ENCODE measurements around the gene CAPN10.
A peak's percentile ranks its signal among the peaks of the same experiment; 100 is the strongest.

Gene CAPN10

DNA sequence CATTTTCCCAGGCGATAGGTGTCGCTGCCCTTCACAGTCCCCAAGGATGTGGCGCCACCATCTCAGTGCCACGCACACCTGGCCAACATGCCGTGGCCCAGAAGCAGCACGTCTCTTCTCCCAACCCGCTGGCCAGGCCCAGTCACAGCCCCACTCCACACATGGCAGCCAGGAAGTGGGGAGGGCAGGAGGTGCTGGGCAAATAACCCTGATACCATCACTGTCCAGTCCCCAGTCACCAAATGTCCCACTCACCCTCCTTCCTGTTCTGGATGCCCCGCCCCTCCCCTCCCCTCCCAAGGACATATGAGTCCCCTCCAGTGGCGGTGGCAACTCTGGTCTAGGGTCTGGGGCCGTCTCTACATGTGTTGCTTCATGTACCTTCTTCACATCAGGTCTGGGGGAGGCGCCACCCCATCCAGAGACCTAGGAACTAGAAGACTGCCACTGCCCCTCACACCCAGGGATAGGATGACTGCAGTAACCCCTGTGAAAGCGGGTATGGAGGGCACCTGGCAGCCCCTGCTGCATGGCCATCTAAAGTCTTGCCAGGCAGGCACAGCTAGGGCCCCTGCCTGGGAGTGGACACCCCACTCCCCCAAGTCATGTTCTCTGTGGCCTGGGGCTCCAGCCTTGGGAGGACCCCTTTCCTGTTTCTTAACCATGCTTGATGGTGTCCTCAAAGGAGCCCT, 7.3 kb upstream of the CAPN10 start:
- H3K23ac ChIP-seq (ENCODE audit: low read depth, low read length, poor library complexity), result peak overlapping the region; percentile 65
- H3K9me3 ChIP-seq (replicated peaks in 1 of 2; ENCODE audit: control insufficient read depth in 2 of 2, insufficient read depth in 1 of 2, low read depth in 1 of 2, low read length in 2 of 2), result peaks cover 0 to 4% of the 10 kb centered on the region in 2 donors
- no peak overlapping the region for H3K27ac ChIP-seq (replicated peaks; ENCODE audit: low read length)
- H3K4me3 ChIP-seq (ENCODE audit: low read length in 2 of 2), result no peak overlapping the region
- DNase-seq (ENCODE audit: low spot score), result no peak
- no peak overlapping the region for H3K4me2 ChIP-seq (ENCODE audit: insufficient read depth, low read length, poor library complexity, severe bottlenecking)
- H2BK120ac ChIP-seq (ENCODE audit: low read depth, low read length), result no peak overlapping the region
- WGBS, 2 donors (ENCODE audit: extremely low coverage in 2 of 2, insufficient read length in 2 of 2, insufficient replicate concordance in 1 of 2), result no CpG with 5 or more reads among the region's 12 CpGs
- no peak overlapping the region for H3K4ac ChIP-seq (ENCODE audit: low read length)
- H3K9ac ChIP-seq (ENCODE audit: low read depth, low read length, poor library complexity), result peak overlapping the region; percentile 44
- H3K79me1 ChIP-seq (ENCODE audit: low read depth, low read length), result peaks cover 8% of the 10 kb centered on the region
- no peak overlapping the region for H3K18ac ChIP-seq (ENCODE audit: low read length)
- no peak overlapping the region for H3K14ac ChIP-seq (ENCODE audit: low read length)
- no peak overlapping the region for H2BK15ac ChIP-seq (ENCODE audit: low read length)
- no peak overlapping the region for H4K91ac ChIP-seq (ENCODE audit: low read depth, low read length, poor library complexity)
- H2AFZ ChIP-seq (ENCODE audit: low read length), result no peak overlapping the region
- no peak overlapping the region for H2AK5ac ChIP-seq (ENCODE audit: low read depth, low read length)
- H3K27me3 ChIP-seq (ENCODE audit: control insufficient read depth in 3 of 3, insufficient read depth in 3 of 3, low read depth in 1 of 3, low read length in 3 of 3), result no peaks in the 10 kb centered on the region
- no peaks in the 10 kb centered on the region for H3K4me1 ChIP-seq (ENCODE audit: control insufficient read depth in 2 of 2, insufficient read depth in 1 of 2, low read depth in 1 of 2, low read length in 2 of 2)
- no peak overlapping the region for H2BK5ac ChIP-seq (ENCODE audit: low read length)
- peaks cover 8 to 48% of the 10 kb centered on the region in 2 donors for H3K36me3 ChIP-seq (replicated peaks in 1 of 2; ENCODE audit: control insufficient read depth in 2 of 2, insufficient read depth in 2 of 2, low read length in 2 of 2)
- no peak overlapping the region for H2BK12ac ChIP-seq (ENCODE audit: low read length)
- no peak overlapping the region for H4K8ac ChIP-seq (ENCODE audit: low read depth, low read length)

DNA sequence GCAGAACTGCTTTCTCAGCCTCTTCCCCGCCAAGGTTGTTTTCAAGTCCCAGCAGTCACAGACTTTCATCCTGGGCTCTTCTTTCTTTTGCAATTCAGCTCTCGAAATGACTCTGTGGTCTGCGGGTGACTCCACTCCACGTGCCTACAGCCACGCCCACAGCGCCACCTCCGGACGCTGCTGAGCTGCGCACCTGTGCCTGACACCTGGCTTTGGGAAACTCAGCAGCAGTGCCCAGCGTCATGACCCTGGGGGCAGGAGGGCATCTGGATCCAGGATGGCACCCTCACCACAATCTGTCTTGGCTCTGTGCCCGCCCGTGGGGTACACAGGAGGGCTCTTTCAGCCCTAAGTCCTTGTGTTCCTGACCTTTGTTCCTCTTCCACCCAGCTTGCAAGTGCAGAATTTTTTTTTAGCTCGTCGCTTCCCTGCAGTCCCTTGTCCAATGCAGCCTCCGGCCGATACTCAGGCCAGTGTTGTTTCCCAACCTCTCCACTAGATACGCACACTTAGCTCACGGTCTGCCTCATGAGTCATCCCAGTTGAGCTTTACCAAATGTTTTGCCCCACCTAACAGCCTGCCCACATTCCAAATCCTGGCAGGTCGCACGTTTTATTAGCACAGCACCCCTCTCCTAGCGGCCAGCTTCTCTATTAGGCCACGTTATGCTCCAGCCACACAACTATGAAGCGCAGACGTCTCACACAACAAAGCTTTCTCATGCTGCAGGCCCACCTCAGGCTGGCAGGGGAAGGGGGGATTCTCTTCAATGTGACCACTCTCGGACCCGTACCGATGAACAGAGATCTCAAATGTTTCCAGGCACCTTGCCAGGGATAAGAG, 6.5 kb upstream of the CAPN10 start:
- Histone ChIP-seq H3K79me1 (ENCODE audit: low read depth, low read length) (peaks cover 14% of the 10 kb centered on the region), H4K8ac (ENCODE audit: low read depth, low read length) (no peak overlapping the region), H3K36me3 (replicated peaks in 1 of 2; ENCODE audit: control insufficient read depth in 2 of 2, insufficient read depth in 2 of 2, low read length in 2 of 2) (peaks cover 8 to 49% of the 10 kb centered on the region in 2 donors), H2AK5ac (ENCODE audit: low read depth, low read length) (no peak overlapping the region), H2BK5ac (ENCODE audit: low read length) (no peak overlapping the region), H2BK120ac (ENCODE audit: low read depth, low read length) (no peak overlapping the region), H3K4me1 (ENCODE audit: control insufficient read depth in 2 of 2, insufficient read depth in 1 of 2, low read depth in 1 of 2, low read length in 2 of 2) (peaks cover 2 to 4% of the 10 kb centered on the region in 2 donors), H3K4me3 (ENCODE audit: low read length in 2 of 2) (no peak overlapping the region), H3K9ac (ENCODE audit: low read depth, low read length, poor library complexity) (no peak overlapping the region), H3K14ac (ENCODE audit: low read length) (no peak overlapping the region), H3K27ac (replicated peaks; ENCODE audit: low read length) (no peak overlapping the region), H3K4ac (ENCODE audit: low read length) (no peak overlapping the region), H2AFZ (ENCODE audit: low read length) (no peak overlapping the region), H3K27me3 (ENCODE audit: control insufficient read depth in 3 of 3, insufficient read depth in 3 of 3, low read depth in 1 of 3, low read length in 3 of 3) (no peaks in the 10 kb centered on the region), H2BK15ac (ENCODE audit: low read length) (no peak overlapping the region), H3K23ac (ENCODE audit: low read depth, low read length, poor library complexity) (no peak overlapping the region), H3K9me3 (replicated peaks in 1 of 2; ENCODE audit: control insufficient read depth in 2 of 2, insufficient read depth in 1 of 2, low read depth in 1 of 2, low read length in 2 of 2) (peaks cover 0 to 4% of the 10 kb centered on the region in 2 donors), H2BK12ac (ENCODE audit: low read length) (no peak overlapping the region), H3K4me2 (ENCODE audit: insufficient read depth, low read length, poor library complexity, severe bottlenecking) (no peak overlapping the region), H4K91ac (ENCODE audit: low read depth, low read length, poor library complexity) (no peak overlapping the region), H3K18ac (ENCODE audit: low read length) (no peak overlapping the region)
- WGBS, 2 donors (ENCODE audit: extremely low coverage in 2 of 2, insufficient read length in 2 of 2, insufficient replicate concordance in 1 of 2), result no CpG with 5 or more reads among the region's 27 CpGs
- no peak for DNase-seq (ENCODE audit: low spot score)

DNA sequence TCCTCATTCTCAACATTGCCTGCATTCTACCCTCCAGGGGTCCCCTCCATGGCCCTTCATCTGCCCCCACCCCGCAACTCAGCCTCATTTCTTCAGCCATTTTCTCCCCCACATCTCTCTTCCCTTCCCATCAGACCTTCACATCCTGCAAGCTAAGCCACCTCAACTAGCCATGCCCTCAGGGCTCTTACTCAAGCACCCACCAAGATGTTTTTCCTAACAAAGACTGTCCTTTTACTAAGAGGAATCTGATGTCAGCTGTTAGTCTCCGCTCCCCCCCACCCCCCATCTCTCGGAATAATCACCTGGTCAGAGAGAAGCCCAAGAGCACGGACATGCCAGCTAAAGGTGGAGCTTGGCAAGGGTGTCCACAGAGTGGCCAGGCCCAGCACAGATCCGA, 4.7 kb upstream of the CAPN10 start:
- H3K4me1 ChIP-seq (ENCODE audit: control insufficient read depth in 2 of 2, insufficient read depth in 1 of 2, low read depth in 1 of 2, low read length in 2 of 2), result peaks cover 8% of the 10 kb centered on the region in 2 donors
- H3K14ac ChIP-seq (ENCODE audit: low read length), result no peak overlapping the region
- H3K79me1 ChIP-seq (ENCODE audit: low read depth, low read length), result peaks cover 25% of the 10 kb centered on the region
- no peak overlapping the region for H2BK120ac ChIP-seq (ENCODE audit: low read depth, low read length)
- WGBS, 2 donors (ENCODE audit: extremely low coverage in 2 of 2, insufficient read length in 2 of 2, insufficient replicate concordance in 1 of 2), result no CpG with 5 or more reads among the region's 5 CpGs
- no peak overlapping the region for H2AFZ ChIP-seq (ENCODE audit: low read length)
- H3K18ac ChIP-seq (ENCODE audit: low read length), result no peak overlapping the region
- no peak overlapping the region for H3K4ac ChIP-seq (ENCODE audit: low read length)
- H3K27me3 ChIP-seq (ENCODE audit: control insufficient read depth in 3 of 3, insufficient read depth in 3 of 3, low read depth in 1 of 3, low read length in 3 of 3), result no peaks in the 10 kb centered on the region
- no peak overlapping the region for H3K4me3 ChIP-seq (ENCODE audit: low read length in 2 of 2)
- H4K91ac ChIP-seq (ENCODE audit: low read depth, low read length, poor library complexity), result no peak overlapping the region
- no peak overlapping the region for H3K23ac ChIP-seq (ENCODE audit: low read depth, low read length, poor library complexity)
- H2BK12ac ChIP-seq (ENCODE audit: low read length), result no peak overlapping the region
- no peak overlapping the region for H2BK5ac ChIP-seq (ENCODE audit: low read length)
- H2BK15ac ChIP-seq (ENCODE audit: low read length), result no peak overlapping the region
- no peak overlapping the region for H3K9ac ChIP-seq (ENCODE audit: low read depth, low read length, poor library complexity)
- H3K4me2 ChIP-seq (ENCODE audit: insufficient read depth, low read length, poor library complexity, severe bottlenecking), result no peak overlapping the region
- H3K27ac ChIP-seq (replicated peaks; ENCODE audit: low read length), result no peak overlapping the region
- DNase-seq (ENCODE audit: low spot score), result no peak
- H4K8ac ChIP-seq (ENCODE audit: low read depth, low read length), result no peak overlapping the region
- peaks cover 0 to 4% of the 10 kb centered on the region in 2 donors for H3K9me3 ChIP-seq (replicated peaks in 1 of 2; ENCODE audit: control insufficient read depth in 2 of 2, insufficient read depth in 1 of 2, low read depth in 1 of 2, low read length in 2 of 2)
- H2AK5ac ChIP-seq (ENCODE audit: low read depth, low read length), result no peak overlapping the region
- peaks cover 8 to 39% of the 10 kb centered on the region in 2 donors for H3K36me3 ChIP-seq (replicated peaks in 1 of 2; ENCODE audit: control insufficient read depth in 2 of 2, insufficient read depth in 2 of 2, low read length in 2 of 2)

DNA sequence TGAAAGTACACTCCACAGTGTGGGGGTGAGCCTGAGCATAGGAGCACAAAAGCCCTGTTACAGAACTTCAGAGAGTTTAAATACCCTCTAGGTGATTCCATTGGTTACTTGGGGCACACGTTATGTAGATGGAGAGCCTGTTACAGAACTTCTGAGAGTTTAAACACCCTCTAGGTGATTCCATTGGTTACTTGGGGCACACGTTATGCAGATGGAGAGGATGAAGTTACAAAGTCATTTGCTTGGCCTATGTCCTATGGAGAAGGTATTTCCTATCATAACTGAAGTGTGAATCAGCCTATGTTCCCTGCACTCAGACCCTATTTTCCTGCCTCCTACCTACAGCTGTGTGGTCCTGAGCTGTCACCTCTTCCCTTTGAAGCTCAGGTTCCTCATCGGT, 3.8 kb upstream of the CAPN10 start:
- Histone ChIP-seq H3K23ac (ENCODE audit: low read depth, low read length, poor library complexity) (no peak overlapping the region), H3K27me3 (ENCODE audit: control insufficient read depth in 3 of 3, insufficient read depth in 3 of 3, low read depth in 1 of 3, low read length in 3 of 3) (no peaks in the 10 kb centered on the region), H2BK5ac (ENCODE audit: low read length) (no peak overlapping the region), H4K8ac (ENCODE audit: low read depth, low read length) (no peak overlapping the region), H3K9ac (ENCODE audit: low read depth, low read length, poor library complexity) (no peak overlapping the region), H2BK120ac (ENCODE audit: low read depth, low read length) (no peak overlapping the region), H2AFZ (ENCODE audit: low read length) (no peak overlapping the region), H3K4me1 (ENCODE audit: control insufficient read depth in 2 of 2, insufficient read depth in 1 of 2, low read depth in 1 of 2, low read length in 2 of 2) (peaks cover 12 to 14% of the 10 kb centered on the region in 2 donors), H3K36me3 (replicated peaks in 1 of 2; ENCODE audit: control insufficient read depth in 2 of 2, insufficient read depth in 2 of 2, low read length in 2 of 2) (peaks cover 5 to 31% of the 10 kb centered on the region in 2 donors), H3K79me1 (ENCODE audit: low read depth, low read length) (peaks cover 33% of the 10 kb centered on the region), H2BK15ac (ENCODE audit: low read length) (no peak overlapping the region), H3K14ac (ENCODE audit: low read length) (no peak overlapping the region), H3K18ac (ENCODE audit: low read length) (no peak overlapping the region), H3K9me3 (replicated peaks in 1 of 2; ENCODE audit: control insufficient read depth in 2 of 2, insufficient read depth in 1 of 2, low read depth in 1 of 2, low read length in 2 of 2) (peaks cover 0 to 4% of the 10 kb centered on the region in 2 donors), H4K91ac (ENCODE audit: low read depth, low read length, poor library complexity) (no peak overlapping the region), H2AK5ac (ENCODE audit: low read depth, low read length) (no peak overlapping the region), H3K4ac (ENCODE audit: low read length) (no peak overlapping the region), H2BK12ac (ENCODE audit: low read length) (no peak overlapping the region), H3K27ac (replicated peaks; ENCODE audit: low read length) (no peak overlapping the region), H3K4me2 (ENCODE audit: insufficient read depth, low read length, poor library complexity, severe bottlenecking) (no peak overlapping the region), H3K4me3 (ENCODE audit: low read length in 2 of 2) (no peak overlapping the region)
- no peak for DNase-seq (ENCODE audit: low spot score)
- no CpG with 5 or more reads among the region's 3 CpGs for WGBS, 2 donors (ENCODE audit: extremely low coverage in 2 of 2, insufficient read length in 2 of 2, insufficient replicate concordance in 1 of 2)

Measured in neuronal stem cell (in vitro differentiated cells).